BJ (cell line): ENCODE data around the gene FGF9. TPM values are rescaled to one million over a fixed set of nuclear protein-coding genes. Genes with fewer than 3 reads are reported as not detected.
A peak's percentile ranks its signal among the peaks of the same experiment; 100 is the strongest.

ENCODE experiments used
- CTCF ChIA-PET: fragments of 350-600 bp; formaldehyde crosslinking; extraction: SDS; loops from one replicate; lab custom pipeline; 2021; ENCODE audit warnings: antibody characterized with exemption, inconsistent platforms; lab: Yijun Ruan, JAX
- POLR2A ChIA-PET: fragments of 300-600 bp; sonication (Branson Sonifier 250); formaldehyde crosslinking; extraction: SDS; loops from one replicate; lab custom pipeline; 2021; ENCODE audit warnings: antibody characterized with exemption; lab: Charles Lee
- DNase-seq: peaks from one replicate; pipeline ENCODE4 v3.0.0-alpha.2; 2011; ENCODE audit warnings: low read depth
- H3K27me3 ChIP-seq: 2 replicates; pipeline ENCODE4 v1.6.0; 2011; ENCODE audit warnings: low read length; ENCODE audit not compliant: control insufficient read depth, insufficient read depth
- H3K36me3 ChIP-seq: 2 replicates; pipeline ENCODE4 v1.5.1; 2011; ENCODE audit warnings: low read length; ENCODE audit not compliant: control insufficient read depth, insufficient read depth
- H3K4me3 ChIP-seq: 2 replicates; pipeline ENCODE4 v1.5.1; 2011; ENCODE audit warnings: low read depth, mild to moderate bottlenecking, control low read depth, low read length
- polyA plus RNA-seq: library from polyadenylated mRNA; depleted of rRNA; stranded (reverse); fragments of >200 nt; gene quantifications from 2 replicates; pipeline ENCODE4 v1.2.3, GENCODE V29; 2011
- TF ChIP-seq, protein P1 (sequence below): IDR thresholded peaks from 2 replicates; pipeline ENCODE4 v1.5.1; 2011; ENCODE audit warnings: low read depth, mild to moderate bottlenecking, control low read depth, inconsistent platforms, low read length, moderate library complexity; ENCODE audit not compliant: insufficient read depth

Gene FGF9
- polyA plus RNA-seq, 1 experiment: not detected

DNA sequence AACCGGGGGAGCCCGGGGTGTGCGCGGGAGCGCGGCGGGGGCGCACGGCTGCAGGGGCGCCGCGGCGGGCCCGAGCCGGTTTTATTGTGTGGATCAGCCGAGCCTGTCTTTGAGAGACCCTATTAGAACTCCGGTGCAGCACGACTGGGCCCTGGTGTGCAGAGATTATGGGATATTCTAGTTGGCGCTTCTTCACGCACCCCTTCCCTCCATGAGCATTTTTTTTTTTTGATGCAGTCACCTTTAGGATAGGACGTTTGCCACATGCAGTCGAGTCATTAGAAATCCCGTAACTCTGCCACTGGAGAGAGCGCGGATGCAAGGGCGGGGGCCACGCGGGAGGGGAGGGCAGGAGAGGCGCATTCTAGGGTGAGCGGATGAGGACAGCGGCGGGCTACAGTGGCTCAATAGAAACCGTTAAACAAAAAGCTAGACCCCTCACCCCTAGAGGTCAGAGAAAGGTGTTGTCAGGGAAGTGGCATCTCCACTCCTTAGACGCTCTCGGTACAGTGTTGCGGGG lies 3.7 kb downstream of the FGF9 start:
- DNase-seq: no peak
- CTCF ChIA-PET: no interaction called here
- peak overlapping the region; percentile 46 for H3K4me3 ChIP-seq
- no peaks in the 10 kb centered on the region for H3K36me3 ChIP-seq
- TF ChIP-seq, protein P1, sequence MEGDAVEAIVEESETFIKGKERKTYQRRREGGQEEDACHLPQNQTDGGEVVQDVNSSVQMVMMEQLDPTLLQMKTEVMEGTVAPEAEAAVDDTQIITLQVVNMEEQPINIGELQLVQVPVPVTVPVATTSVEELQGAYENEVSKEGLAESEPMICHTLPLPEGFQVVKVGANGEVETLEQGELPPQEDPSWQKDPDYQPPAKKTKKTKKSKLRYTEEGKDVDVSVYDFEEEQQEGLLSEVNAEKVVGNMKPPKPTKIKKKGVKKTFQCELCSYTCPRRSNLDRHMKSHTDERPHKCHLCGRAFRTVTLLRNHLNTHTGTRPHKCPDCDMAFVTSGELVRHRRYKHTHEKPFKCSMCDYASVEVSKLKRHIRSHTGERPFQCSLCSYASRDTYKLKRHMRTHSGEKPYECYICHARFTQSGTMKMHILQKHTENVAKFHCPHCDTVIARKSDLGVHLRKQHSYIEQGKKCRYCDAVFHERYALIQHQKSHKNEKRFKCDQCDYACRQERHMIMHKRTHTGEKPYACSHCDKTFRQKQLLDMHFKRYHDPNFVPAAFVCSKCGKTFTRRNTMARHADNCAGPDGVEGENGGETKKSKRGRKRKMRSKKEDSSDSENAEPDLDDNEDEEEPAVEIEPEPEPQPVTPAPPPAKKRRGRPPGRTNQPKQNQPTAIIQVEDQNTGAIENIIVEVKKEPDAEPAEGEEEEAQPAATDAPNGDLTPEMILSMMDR: no peak
- POLR2A ChIA-PET: no interaction called here
- peaks cover 36% of the 10 kb centered on the region for H3K27me3 ChIP-seq

DNA sequence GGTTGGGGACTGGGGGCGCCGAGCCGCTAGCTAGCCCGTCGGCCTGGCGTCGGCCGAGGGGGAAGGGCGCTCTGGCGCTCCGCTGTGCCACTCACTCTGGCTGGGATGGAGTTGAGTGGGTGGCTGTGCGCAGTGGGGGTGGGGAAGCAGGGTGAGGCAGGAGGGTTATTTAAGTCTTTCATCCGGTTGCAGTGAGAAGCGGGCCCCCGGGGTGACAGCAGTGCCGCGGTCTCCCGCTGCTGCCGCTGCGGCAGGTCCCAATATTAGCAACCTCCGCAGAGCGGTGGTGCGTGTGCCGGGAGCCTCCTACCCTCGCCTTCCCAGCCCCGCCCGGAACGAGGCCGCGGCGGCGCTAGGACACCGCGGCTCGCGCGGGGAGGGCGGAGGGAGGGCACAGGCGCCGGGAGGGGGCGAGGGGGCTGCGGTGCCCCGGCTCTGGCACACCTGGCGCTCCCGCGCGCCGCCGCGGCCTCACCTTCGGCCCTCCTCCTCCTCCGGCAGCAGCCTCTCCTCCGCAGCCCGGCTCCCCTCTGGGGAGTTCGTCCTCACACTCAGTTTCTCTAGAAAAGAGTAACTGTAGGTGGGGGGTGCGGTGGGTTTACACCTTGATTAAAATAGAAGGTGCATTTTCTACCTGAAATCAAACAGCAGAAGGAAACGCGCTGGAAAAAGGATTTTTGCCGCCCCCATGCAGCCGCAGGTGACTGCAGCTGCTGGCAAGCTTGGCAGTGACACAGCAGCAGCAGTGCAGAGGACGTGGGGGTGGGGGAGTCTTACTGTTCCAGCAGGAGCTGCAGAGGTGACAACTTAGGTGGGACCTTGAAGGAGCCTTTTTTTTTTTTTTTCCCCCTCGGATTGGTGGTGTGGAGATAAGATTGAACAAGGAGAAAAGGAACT lies 4.5 kb downstream of the FGF9 start:
- no peak for DNase-seq
- H3K27me3 ChIP-seq: peaks cover 36% of the 10 kb centered on the region
- no peaks in the 10 kb centered on the region for H3K36me3 ChIP-seq
- TF ChIP-seq, protein P1: no peak
- H3K4me3 ChIP-seq: peak overlapping the region; percentile 14
- CTCF ChIA-PET: no interaction called here
- POLR2A ChIA-PET: no interaction called here

DNA sequence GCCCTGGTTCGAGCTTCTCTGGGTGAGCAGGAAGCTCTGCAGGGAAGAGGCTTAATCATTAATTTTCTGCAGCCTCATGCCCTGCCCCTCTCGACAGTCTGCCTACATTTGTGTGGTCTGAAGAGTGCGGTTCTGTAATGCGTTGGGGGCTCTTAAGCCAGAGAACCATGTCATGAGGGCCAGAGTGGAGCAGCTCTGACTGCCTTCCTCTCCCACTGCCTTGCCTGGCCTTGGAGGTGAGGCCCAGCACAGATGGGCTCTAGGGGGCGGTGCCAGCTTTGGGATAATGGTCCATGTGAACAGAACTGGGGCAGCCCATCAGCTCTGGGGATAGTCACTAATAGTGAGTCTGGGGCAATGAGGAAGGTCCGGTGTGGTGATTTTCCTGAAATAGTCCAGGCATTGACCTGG lies 5.7 kb downstream of the FGF9 start:
- POLR2A ChIA-PET: no interaction called here
- peaks cover 36% of the 10 kb centered on the region for H3K27me3 ChIP-seq

DNA sequence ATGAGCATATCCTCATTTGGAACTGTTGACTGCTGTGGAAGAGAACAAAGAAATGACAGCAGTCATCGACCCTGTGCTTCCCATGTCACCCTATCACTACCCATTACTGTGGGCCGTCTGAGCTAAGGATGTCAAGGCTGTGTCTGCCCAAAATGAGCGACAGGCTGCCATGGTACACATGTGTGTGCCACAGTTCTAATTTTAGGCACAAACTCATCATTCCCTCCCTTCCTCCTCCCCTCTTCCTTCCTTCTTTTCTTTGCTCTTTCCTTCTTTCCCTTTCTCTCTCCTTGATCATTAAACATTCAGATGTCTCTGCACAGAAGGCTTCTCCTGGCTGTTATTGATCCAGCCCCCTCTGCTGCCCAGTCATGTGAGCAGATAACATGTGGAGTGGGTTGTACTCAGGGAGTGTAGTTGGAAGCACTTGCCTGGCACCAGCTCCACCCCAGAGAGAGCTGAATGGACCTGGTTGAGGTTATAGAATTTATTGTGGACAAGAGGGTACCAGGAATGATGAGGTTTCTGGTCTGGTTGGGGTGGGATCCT lies 6.3 kb downstream of the FGF9 start:
- DNase-seq: no peak
- CTCF ChIA-PET: interaction anchor here (1.4 kb wide), 1 partner anchor 10 kb away, joined by 3 read pairs; no protein-coding TSS in a partner anchor
- Histone ChIP-seq H3K36me3 (no peaks in the 10 kb centered on the region), H3K27me3 (peaks cover 33% of the 10 kb centered on the region), H3K4me3 (no peak overlapping the region)
- POLR2A ChIA-PET: no interaction called here
- TF ChIP-seq, protein P1: no peak

More for the DNA sequence above, 5.7 kb downstream of the FGF9 start:
- H3K36me3 ChIP-seq: no peaks in the 10 kb centered on the region
- CTCF ChIA-PET: no interaction called here
- no peak for DNase-seq
- H3K4me3 ChIP-seq: no peak overlapping the region
- TF ChIP-seq, protein P1: 0 out of 2 replicates have a peak, but pooled peaks have one; percentile 11
